Esophagus squamous epithelium (tissue), 5 donors: Measurements from ENCODE around the gene FRG1. TPM values are rescaled to one million over a fixed set of nuclear protein-coding genes. Genes with fewer than 3 reads are reported as not detected.
"Not testable (repeated sequence)": the region's sequence is repeated elsewhere in the genome, so short reads cannot be mapped to it uniquely, and the experiment has no call there.

ENCODE experiments used
- DNase-seq: peaks from one replicate; lab custom pipeline; 2025; lab: John Stamatoyannopoulos, UW
- H3K27ac ChIP-seq, 4 donors: fragments of 200-600 bp; sonication (generic); one replicate each; pipeline ENCODE4 v1.5.1; 2016 to 2019; ENCODE audit warnings: mild to moderate bottlenecking in 1 of 4
- H3K27me3 ChIP-seq, 4 donors: fragments of 200-600 bp; sonication (generic); 1 replicate in 3 of 4; 2 replicates in 1 of 4; pipeline versions ENCODE4 v1.5.1 to v1.6.0; 2017 to 2021; ENCODE audit warnings: antibody characterized with exemption in 1 of 4
- H3K36me3 ChIP-seq, 3 donors: fragments of 200-600 bp; sonication (generic); one replicate each; pipeline ENCODE4 v1.5.1; 2016 to 2019
- H3K4me1 ChIP-seq, 3 donors: fragments of 200-600 bp; sonication (generic); one replicate each; pipeline ENCODE4 v1.5.1; 2017 to 2019
- H3K4me3 ChIP-seq, 4 donors: fragments of 200-600 bp; sonication (generic); 1 replicate in 3 of 4; 2 replicates in 1 of 4; pipeline ENCODE4 v1.5.1; 2016 to 2019; ENCODE audit warnings: mild to moderate bottlenecking in 2 of 4, moderate library complexity in 1 of 4
- H3K9me3 ChIP-seq, 3 donors: fragments of 200-600 bp; sonication (generic); one replicate each; pipeline ENCODE4 v1.5.1; 2016 to 2019
- POLR2A ChIP-seq, 4 donors: fragments of 450-650 bp; IDR thresholded peaks; one replicate each; pipeline ENCODE4 v1.6.1; 2017; ENCODE audit warnings: antibody characterized with exemption in 4 of 4, mild to moderate bottlenecking in 4 of 4, moderate library complexity in 3 of 4
- WGBS, 2 donors: methylation state at CpG; one replicate each; pipeline ENCODE4 v1.1.5; 2018; 5-methylcytosine and 5-hydroxymethylcytosine counted together
- intact Hi-C: fragments of 100-400 bp; cut with DNase I; formaldehyde crosslinking; loops from one replicate; pipeline ENCODE4 v1.15.0; 2022
- total RNA-seq, 4 donors: library from RNA; depleted of rRNA; stranded (reverse); fragments of >200 nt; gene quantifications; one replicate each; pipeline ENCODE4 v1.1.0, GENCODE V29; 2016
- TF ChIP-seq, protein P1 (sequence below), 6 experiments: fragments of 450-650 bp in 4 of 6; fragments of 200-600 bp in 2 of 6; sonication (generic) in 2 of 6; IDR thresholded peaks; one replicate each; pipeline ENCODE4 v1.5.1; 2016 to 2019; ENCODE audit warnings: antibody characterized with exemption in 6 of 6, mild to moderate bottlenecking in 4 of 6, moderate library complexity in 4 of 6
- donor health status: DM: yes; HTN: yes; CAD: no.

FRG1 gene
- total RNA-seq, 4 donors from 2014 or later: 29.7 to 45.5 (median 34.2) TPM

DNA sequence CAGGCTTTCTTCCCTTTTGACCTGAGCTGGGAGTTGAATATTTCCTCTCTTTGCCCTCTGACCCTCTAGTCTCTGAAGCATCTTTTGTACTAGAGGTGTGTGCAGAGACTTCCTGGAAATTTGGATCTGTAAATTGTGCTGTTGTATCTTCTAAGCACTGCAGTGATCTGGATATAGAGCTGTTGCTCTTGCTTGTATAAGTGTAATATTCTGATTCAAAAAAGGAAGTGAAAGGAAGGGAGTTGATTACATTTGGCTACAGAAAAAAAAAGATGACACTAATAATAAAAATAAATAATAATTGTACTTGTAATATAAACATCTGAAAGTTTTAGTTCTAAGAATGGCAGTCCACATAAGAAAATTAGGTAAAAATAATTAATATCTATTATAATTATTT is 33.0 kb downstream of the FRG1 start:
- intact Hi-C loops: no loop called here
- no peaks in the 10 kb centered on the region for H3K27me3 ChIP-seq
- no peaks in the 10 kb centered on the region for H3K4me1 ChIP-seq
- no peak overlapping the region for H3K27ac ChIP-seq
- H3K9me3 ChIP-seq: no peaks in the 10 kb centered on the region
- DNase-seq: no peak
- TF ChIP-seq POLR2A (IDR thresholded peaks at IDR 0.05): no peak
- TF ChIP-seq, protein P1, sequence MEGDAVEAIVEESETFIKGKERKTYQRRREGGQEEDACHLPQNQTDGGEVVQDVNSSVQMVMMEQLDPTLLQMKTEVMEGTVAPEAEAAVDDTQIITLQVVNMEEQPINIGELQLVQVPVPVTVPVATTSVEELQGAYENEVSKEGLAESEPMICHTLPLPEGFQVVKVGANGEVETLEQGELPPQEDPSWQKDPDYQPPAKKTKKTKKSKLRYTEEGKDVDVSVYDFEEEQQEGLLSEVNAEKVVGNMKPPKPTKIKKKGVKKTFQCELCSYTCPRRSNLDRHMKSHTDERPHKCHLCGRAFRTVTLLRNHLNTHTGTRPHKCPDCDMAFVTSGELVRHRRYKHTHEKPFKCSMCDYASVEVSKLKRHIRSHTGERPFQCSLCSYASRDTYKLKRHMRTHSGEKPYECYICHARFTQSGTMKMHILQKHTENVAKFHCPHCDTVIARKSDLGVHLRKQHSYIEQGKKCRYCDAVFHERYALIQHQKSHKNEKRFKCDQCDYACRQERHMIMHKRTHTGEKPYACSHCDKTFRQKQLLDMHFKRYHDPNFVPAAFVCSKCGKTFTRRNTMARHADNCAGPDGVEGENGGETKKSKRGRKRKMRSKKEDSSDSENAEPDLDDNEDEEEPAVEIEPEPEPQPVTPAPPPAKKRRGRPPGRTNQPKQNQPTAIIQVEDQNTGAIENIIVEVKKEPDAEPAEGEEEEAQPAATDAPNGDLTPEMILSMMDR (IDR thresholded peaks at IDR 0.05): no peak
- no peaks in the 10 kb centered on the region for H3K36me3 ChIP-seq
- no peak overlapping the region for H3K4me3 ChIP-seq

DNA sequence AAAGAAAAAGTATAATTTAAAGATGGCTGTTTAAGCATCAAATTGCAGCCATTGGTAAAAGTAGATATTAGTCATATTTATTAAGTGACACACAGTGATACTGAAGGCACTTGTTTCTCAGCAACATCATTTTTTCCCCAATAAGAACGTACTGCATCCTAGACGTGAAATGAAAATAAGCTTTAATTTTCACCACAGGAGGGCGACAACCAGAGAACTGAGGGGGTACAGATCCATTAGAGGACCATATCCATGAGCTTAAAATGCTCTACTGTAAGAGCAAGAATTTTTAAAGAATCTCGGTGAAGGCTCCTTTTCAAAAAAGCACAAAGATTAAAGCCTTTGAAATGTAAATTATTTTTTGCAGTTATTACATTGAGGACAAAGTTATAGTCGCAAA is 33.4 kb downstream of the FRG1 start:
- intact Hi-C loops: no loop called here
- DNase-seq: no peak
- Histone ChIP-seq H3K27ac (no peak overlapping the region), H3K27me3 (no peaks in the 10 kb centered on the region), H3K4me1 (no peaks in the 10 kb centered on the region), H3K36me3 (no peaks in the 10 kb centered on the region), H3K9me3 (no peaks in the 10 kb centered on the region), H3K4me3 (no peak overlapping the region)
- TF ChIP-seq POLR2A (IDR thresholded peaks at IDR 0.05): no peak
- TF ChIP-seq, protein P1 (IDR thresholded peaks at IDR 0.05): no peak
- 43 to 45% methylated on average over 5 of the region's 5 CpGs for WGBS, 2 donors

DNA sequence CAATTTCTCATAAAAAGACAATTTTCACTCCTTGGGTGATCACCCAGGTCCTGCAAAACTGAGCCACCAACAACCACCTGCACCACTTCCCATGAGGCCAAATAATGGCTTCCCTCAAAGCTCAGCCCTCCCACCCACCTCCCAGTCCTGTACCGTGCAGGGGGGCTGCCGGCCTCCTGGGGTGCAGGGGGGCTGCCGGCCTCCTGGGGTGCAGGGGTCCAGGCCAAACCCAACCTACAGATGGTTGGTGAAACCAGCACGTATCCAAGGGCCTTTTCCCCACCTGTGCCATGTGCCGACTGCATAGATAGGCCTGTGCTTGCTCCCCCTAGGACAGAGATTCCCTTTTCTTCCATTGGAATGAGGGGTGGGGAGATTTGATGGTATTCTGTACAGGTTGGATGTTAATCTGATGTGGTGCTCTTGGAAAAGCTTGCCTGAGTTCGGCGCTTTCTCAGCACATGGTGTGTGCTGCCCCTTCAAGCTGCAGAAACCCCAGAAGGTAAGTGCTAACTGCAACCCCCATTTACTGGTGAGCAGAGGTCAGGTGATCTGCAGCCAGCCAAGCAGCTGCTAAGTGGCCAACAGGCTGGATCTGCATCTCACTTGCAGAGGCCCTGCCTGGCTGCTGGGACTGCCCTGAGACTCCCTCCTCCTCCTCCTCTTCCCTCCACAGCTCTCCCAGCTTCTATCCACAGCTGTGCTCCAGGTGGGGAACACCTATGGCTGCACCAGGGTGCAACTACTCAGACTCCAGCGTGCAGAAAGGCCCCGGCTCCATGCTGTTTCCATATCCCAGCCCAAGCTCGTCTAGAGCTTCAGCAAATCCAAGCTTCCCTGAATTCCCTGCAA is 38.8 kb downstream of the FRG1 start:
- Histone ChIP-seq H3K36me3 (no peaks in the 10 kb centered on the region), H3K9me3 (no peaks in the 10 kb centered on the region), H3K4me3 (no peak overlapping the region), H3K4me1 (no peaks in the 10 kb centered on the region), H3K27me3 (no peaks in the 10 kb centered on the region), H3K27ac (no peak overlapping the region)
- TF ChIP-seq POLR2A (IDR thresholded peaks at IDR 0.05): no peak
- TF ChIP-seq, protein P1 (IDR thresholded peaks at IDR 0.05): no peak
- DNase-seq: no peak
- WGBS, 2 donors: 44 to 45% methylated on average over 9 to 10 of the region's 10 CpGs
- intact Hi-C loops: no loop called here

DNA sequence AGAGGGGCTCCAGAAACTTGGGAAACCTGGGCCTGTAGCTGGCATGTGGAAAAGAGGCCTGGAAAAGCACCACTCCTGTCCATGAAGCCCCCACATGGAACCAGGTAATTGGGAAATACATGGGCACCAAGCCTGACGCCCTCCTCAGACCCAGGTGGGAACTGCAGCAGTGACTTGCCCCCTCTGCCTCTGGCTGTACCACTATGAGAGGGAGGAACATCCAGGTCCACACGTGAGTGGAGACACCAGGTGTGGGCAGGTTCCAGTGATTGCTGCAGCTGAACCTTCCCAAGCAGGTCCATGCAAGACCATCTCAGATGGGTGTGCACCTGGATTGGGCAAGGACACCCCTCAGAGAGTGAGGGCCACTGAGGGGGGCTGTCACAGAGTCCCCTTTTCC is 39.6 kb downstream of the FRG1 start:
- H3K4me3 ChIP-seq, intact Hi-C loops, H3K27me3 ChIP-seq, H3K4me1 ChIP-seq, H3K36me3 ChIP-seq, H3K27ac ChIP-seq, H3K9me3 ChIP-seq, DNase-seq: not testable (repeated sequence)
- WGBS, 2 donors: 42 to 60% methylated on average over 1 to 2 of the region's 2 CpGs

DNA sequence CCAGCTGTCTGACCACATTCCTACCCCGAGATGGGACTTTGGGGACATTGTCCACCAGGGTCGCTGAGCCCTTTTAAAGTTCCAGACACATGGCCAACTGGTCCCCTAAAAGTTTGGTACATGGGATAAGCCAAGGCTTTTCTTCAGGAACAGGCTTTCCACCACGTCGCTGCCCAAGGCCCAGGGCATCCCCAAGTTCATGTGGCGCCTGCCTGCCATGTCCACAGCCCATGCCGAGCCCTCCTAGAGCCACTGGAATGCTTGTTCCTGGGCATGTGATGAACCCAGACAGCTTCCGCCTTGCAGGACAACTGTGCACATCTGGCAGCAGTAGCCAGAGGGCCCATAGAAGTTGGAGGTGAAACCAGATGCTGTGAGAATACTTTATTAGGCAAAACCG is 41.3 kb downstream of the FRG1 start:
- no peaks in the 10 kb centered on the region for H3K4me1 ChIP-seq
- TF ChIP-seq, protein P1 (IDR thresholded peaks at IDR 0.05): no peak
- no peak for TF ChIP-seq POLR2A (IDR thresholded peaks at IDR 0.05)
- intact Hi-C loops: no loop called here
- H3K36me3 ChIP-seq: no peaks in the 10 kb centered on the region
- no peak overlapping the region for H3K4me3 ChIP-seq
- no peak for DNase-seq
- H3K27me3 ChIP-seq: no peaks in the 10 kb centered on the region
- no peaks in the 10 kb centered on the region for H3K9me3 ChIP-seq
- 65 to 76% methylated on average over 4 to 8 of the region's 8 CpGs for WGBS, 2 donors
- H3K27ac ChIP-seq: no peak overlapping the region

DNA sequence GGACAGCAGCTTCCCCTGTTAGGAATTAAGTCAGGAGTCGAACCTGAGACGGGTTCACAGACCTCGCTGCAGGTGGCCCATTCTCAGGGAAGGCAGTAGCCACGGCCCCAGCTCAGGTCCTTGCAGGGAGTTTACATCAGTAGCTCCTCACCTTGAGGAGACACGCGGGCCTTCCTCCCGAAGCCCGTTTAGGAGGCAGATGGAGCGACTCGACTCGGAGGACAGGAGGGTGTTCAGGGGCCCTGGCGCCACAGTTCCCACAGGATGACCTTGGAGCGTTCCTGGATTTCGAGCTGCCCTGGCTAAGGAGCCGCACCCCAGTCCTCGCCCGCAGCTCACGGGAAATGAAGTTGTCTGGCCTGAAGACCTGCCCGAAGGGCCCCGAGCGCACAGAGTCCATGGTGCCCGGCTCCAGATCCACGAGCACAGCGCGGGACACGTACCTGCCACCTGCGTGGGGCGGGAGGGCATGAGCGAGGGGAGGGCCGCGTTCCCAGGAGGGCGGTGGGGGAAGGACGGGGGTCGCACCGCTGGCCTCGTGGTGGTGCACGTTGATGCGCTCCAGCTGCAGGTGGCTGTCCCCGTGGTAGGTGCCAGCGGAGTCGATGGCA is 43.3 kb downstream of the FRG1 start:
- H3K4me1 ChIP-seq, intact Hi-C loops, H3K9me3 ChIP-seq, H3K4me3 ChIP-seq, H3K27me3 ChIP-seq, H3K36me3 ChIP-seq, DNase-seq, H3K27ac ChIP-seq: not testable (repeated sequence)
- WGBS, 2 donors: 76 to 91% methylated on average over 3 to 4 of the region's 41 CpGs

DNA sequence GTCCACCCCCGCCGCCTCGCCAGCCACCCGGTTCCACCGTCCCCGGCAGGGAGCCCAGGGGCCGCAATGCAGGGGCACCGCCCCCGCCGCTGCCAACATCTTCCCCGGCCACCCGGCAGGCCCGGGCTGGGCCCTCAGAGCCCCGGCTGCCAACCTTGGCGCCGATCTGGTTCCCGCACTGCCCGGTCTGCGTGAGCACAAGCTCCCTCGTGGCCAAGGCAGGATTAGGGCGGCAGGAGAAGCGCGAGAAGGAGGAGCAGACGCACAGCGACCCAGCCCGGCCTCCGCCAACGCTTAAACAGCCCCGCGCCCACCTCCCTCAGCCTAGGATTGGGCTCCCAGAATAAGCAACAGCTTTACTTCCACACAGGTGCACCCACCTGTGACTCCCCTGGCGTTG is 44.0 kb downstream of the FRG1 start:
- H3K4me3 ChIP-seq, H3K36me3 ChIP-seq, H3K4me1 ChIP-seq, H3K9me3 ChIP-seq, intact Hi-C loops, H3K27ac ChIP-seq, H3K27me3 ChIP-seq, DNase-seq: not testable (repeated sequence)
- WGBS, 2 donors: 80% methylated on average over 1 of the region's 31 CpGs; no CpG with 5 or more reads in 1 of the 2 donors

DNA sequence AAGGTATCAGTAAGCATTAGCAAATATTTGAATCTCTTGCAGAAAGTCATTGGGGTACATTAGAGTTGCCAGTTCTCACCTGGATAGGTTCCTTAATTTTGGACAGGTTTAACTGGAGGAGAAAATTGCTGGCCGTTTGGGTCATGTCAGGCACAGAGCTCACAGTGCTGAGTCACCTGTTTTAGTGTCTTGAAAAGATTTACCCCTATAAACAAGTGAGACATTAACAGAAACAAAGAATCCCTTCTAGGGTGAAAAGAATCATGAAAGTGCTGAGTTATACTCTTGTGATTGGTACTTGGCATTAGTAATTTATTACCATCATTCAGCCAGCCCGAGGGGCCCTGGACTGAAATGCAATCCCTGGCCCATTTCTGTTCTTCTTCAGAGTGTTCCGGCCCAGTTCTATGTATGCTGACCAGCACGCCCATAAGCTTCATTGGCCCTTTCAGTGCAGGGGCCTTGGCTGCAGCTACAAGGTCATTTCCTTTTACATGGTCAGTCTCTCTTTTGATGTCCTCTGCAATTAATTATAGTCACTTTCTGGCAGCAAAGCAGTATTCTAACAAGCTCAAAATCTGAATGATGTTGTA is 45.1 kb downstream of the FRG1 start:
- DNase-seq, H3K27ac ChIP-seq, H3K36me3 ChIP-seq, H3K4me1 ChIP-seq, intact Hi-C loops, H3K4me3 ChIP-seq, H3K9me3 ChIP-seq, H3K27me3 ChIP-seq: not testable (repeated sequence)
- WGBS, 2 donors: 38 to 62% methylated on average over 2 to 4 of the region's 4 CpGs
